OCI-LY1 (cell line): ENCODE data around the gene CACFD1.

Experiments
- CTCF ChIP-seq: fragments of 200-600 bp; sonication (generic), shearing (Covaris generic); IDR thresholded peaks from 2 replicates; pipeline ENCODE4 v1.5.1; 2017; ENCODE audit warnings: mild to moderate bottlenecking, antibody characterized with exemption, low read length, moderate library complexity, mixed read lengths
- EZH2 ChIP-seq: fragments of 200-600 bp; sonication (generic), shearing (Covaris generic); IDR thresholded peaks from 2 replicates; pipeline ENCODE4 v1.8.0; 2017; ENCODE audit warnings: borderline replicate concordance, mixed run types, mild to moderate bottlenecking, antibody characterized with exemption, low read length, moderate library complexity, mixed read lengths

GRCh38 chr9:133471551-133472276 lies 11.9 kb downstream of the CACFD1 start:
- no peak for TF ChIP-seq CTCF
- no peak for TF ChIP-seq EZH2
